ENCODE measurements around the gene THAP5. TPM values are rescaled to one million over a fixed set of nuclear protein-coding genes. Genes with fewer than 3 reads are reported as not detected.

THAP5 gene
- total RNA-seq, 1 experiment from 2014 or later: 39.1 TPM

DNA sequence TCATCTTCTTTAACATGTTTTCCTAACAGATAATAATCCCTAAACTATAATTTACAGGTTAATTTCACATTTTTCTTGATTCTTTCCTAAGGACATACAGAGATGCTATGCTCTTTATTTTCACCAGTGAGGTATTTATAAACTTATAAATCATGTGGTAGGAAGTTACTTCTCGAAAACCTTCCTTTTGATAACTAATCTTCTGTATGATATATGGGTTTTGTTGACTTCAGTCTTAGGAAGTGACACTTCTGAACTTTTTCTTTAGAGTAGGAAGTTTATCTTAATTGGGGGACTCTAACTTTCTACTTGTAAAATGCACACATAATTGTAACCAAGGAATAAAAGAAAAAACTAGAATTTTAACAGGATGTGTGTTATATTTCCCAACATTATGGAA, 33.8 kb downstream of the THAP5 start:
- no peak overlapping the region for H3K27ac ChIP-seq
- H3K4me3 ChIP-seq: no peak overlapping the region
- H3K4me1 ChIP-seq (replicated peaks): no peaks in the 10 kb centered on the region
- no peaks in the 10 kb centered on the region for H3K36me3 ChIP-seq
- DNase-seq (ENCODE audit: low read depth in 1 of 2, low spot score in 2 of 2): no peak
- no peaks in the 10 kb centered on the region for H3K9me3 ChIP-seq (replicated peaks)
- no peaks in the 10 kb centered on the region for H3K27me3 ChIP-seq (replicated peaks)

DNA sequence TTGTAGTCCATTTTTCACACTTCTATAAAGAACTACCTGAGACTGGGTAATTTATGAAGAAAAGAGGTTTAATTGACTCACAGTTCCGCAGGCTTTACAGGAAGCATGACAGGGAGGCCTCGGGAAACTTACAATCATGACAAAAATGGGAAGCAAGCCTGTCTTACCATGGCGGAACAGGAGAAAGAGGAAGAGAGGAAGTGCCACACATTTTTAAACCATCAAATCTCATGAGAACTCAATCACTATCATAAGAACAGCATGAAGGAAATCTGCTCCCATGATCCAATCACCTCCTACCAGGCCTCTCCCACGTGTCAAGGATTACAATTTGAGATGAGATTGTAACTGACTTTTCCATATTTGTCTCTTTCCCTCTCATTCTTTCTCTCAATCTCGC, 34.2 kb downstream of the THAP5 start:
- no peak for DNase-seq (ENCODE audit: low read depth in 1 of 2, low spot score in 2 of 2)
- Histone ChIP-seq H3K9me3 (replicated peaks) (no peaks in the 10 kb centered on the region), H3K27ac (no peak overlapping the region), H3K4me3 (no peak overlapping the region), H3K4me1 (replicated peaks) (no peaks in the 10 kb centered on the region), H3K27me3 (replicated peaks) (no peaks in the 10 kb centered on the region), H3K36me3 (no peaks in the 10 kb centered on the region)

DNA sequence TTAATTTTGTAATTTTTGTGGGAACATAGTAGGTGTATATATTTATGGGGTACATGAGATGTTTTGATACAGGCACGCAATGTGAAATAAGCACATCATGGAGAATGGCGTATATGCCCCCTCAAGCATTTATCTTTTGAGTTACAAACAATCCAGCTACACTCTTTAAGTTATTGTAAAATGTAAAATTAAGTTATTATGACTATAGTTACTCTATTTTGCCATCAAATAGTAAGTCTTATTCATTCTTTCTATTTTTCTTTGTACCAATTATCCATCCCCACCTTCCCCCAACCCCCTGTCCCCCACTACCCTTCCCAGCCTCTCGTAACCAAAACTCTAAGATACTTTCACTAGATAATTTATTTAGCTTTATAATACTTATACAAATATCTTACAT, 35.8 kb downstream of the THAP5 start:
- Histone ChIP-seq H3K36me3 (no peaks in the 10 kb centered on the region), H3K4me3 (no peak overlapping the region), H3K27ac (no peak overlapping the region), H3K9me3 (replicated peaks) (no peaks in the 10 kb centered on the region), H3K4me1 (replicated peaks) (no peaks in the 10 kb centered on the region), H3K27me3 (replicated peaks) (no peaks in the 10 kb centered on the region)
- no peak for DNase-seq (ENCODE audit: low read depth in 1 of 2, low spot score in 2 of 2)

DNA sequence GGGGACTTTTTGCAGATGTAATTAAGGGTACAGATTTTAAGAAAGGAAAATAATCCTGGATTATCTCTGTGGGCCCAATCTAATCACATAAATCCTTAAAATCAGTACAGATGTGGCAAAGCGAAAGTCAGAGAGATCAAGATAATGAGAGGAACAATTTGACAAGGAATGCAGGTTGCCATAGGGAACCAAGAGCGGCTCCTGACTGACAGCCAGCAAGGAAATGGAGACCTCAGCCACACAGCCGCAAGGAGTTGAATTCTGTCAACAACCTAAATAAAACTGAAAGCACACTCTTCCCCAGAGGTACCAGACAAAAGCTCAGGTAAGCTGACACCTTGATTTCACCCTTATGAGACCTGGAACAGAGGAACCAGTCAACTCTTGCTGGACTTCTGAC, 40.2 kb downstream of the THAP5 start:
- no peaks in the 10 kb centered on the region for H3K36me3 ChIP-seq
- H3K4me3 ChIP-seq: no peak overlapping the region
- DNase-seq (ENCODE audit: low read depth in 1 of 2, low spot score in 2 of 2): no peak
- H3K27me3 ChIP-seq (replicated peaks): no peaks in the 10 kb centered on the region
- H3K4me1 ChIP-seq (replicated peaks): peaks cover 6% of the 10 kb centered on the region
- no peak overlapping the region for H3K27ac ChIP-seq
- H3K9me3 ChIP-seq (replicated peaks): no peaks in the 10 kb centered on the region

DNA sequence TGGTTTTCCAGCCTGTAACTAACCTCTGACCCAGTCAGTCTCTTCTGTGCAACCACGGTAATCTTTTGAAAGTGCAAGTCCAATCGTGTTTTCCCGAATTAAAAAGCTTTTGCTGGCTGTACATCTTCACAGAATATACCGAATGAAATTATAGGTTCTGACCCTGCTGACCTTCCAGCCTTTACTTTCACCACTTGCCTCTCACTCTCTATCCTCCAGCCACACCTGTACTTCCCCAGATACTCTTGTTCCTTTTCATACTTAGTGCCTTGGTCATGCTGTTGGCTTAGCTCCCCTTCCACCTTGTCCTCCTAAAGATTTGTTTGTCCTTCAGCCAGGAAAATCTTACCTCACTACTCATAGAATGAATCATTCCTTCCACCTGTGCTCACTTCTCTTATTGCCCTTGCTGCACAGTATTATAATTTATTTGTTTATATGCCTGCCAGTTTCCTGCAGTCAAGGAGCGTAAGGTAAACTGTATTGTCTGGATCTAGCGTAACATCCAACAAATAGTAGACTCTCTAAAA, 41.3 kb downstream of the THAP5 start:
- DNase-seq (ENCODE audit: low read depth in 1 of 2, low spot score in 2 of 2): no peak
- H3K36me3 ChIP-seq: no peaks in the 10 kb centered on the region

DNA sequence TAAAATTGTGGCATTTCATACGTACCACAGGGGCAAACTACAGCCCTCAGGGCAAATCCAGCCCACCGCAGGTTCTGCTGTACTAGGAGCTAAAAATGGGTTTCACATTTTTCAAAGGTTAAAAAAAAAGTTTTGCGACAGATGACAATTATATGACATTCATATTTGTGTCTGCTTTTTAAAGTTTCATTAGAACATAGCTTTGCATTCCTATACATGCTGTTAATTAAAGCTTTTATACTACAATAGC, 42.8 kb downstream of the THAP5 start:
- DNase-seq (ENCODE audit: low read depth in 1 of 2, low spot score in 2 of 2): no peak
- H3K27me3 ChIP-seq (replicated peaks): no peaks in the 10 kb centered on the region
- no peaks in the 10 kb centered on the region for H3K36me3 ChIP-seq
- no peaks in the 10 kb centered on the region for H3K9me3 ChIP-seq (replicated peaks)
- H3K27ac ChIP-seq: peak overlapping the region; percentile 67
- H3K4me1 ChIP-seq (replicated peaks): peaks cover 6% of the 10 kb centered on the region
- peak overlapping the region; percentile 58 for H3K4me3 ChIP-seq

More for the DNA sequence above, 41.3 kb downstream of the THAP5 start:
- H3K4me3 ChIP-seq: no peak overlapping the region
- H3K27me3 ChIP-seq (replicated peaks): no peaks in the 10 kb centered on the region
- H3K27ac ChIP-seq: no peak overlapping the region
- H3K4me1 ChIP-seq (replicated peaks): peaks cover 6% of the 10 kb centered on the region
- H3K9me3 ChIP-seq (replicated peaks): no peaks in the 10 kb centered on the region

DNA sequence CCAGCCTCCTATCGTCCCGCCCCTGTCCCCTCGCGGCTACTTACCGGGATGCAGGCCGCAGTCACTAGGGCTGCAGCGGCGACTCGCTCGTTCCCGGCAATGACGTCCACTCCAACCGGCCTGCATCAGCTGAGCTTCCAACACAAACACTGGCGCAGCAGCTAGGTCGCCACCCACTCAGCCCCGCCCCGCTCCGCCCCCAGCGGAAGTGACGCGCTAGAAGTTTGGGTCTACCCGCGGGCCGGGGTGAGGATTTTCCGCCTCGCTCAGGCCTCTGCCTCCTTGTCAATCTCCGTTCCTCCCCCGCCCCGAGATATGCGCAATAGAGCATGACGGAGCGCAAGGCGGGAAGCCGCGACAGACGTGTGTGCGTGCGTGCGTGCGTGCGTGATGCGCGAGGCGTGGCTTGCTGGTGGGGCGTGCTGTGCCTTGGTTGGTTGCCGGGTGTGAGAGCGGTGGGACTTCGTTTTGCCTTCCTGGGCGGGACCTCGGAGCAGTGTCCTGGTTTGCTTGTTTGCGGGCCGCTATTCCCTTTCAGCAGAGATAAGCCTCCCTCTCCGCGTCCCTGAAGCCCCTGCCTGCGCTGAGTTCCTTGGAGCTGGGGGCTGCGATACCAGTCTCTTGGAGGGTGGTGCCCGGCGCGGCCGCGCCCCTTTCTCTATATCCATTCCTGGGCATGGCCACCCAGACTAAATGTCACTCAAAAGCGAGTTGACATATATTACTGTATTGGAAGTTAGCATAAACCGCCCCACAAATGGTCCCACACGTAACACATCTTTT, 43.3 kb downstream of the THAP5 start, which contains the start of gene PNPLA8:
PNPLA8 (minus strand) TSS at position 151 of the 783 bp plus-strand sequence. CDS start 10,644 bp downstream, outside the sequence.
- Histone ChIP-seq H3K27me3 (replicated peaks) (no peaks in the 10 kb centered on the region), H3K27ac (peak within 1 kb of the TSS; percentile 74), H3K4me3 (peak within 1 kb of the TSS; percentile 58), H3K4me1 (replicated peaks) (peaks cover 6% of the 10 kb centered on the region), H3K36me3 (no peaks in the 10 kb centered on the region), H3K9me3 (replicated peaks) (no peaks in the 10 kb centered on the region)
- peak; percentile 99 for DNase-seq (ENCODE audit: low read depth in 1 of 2, low spot score in 2 of 2)

DNA sequence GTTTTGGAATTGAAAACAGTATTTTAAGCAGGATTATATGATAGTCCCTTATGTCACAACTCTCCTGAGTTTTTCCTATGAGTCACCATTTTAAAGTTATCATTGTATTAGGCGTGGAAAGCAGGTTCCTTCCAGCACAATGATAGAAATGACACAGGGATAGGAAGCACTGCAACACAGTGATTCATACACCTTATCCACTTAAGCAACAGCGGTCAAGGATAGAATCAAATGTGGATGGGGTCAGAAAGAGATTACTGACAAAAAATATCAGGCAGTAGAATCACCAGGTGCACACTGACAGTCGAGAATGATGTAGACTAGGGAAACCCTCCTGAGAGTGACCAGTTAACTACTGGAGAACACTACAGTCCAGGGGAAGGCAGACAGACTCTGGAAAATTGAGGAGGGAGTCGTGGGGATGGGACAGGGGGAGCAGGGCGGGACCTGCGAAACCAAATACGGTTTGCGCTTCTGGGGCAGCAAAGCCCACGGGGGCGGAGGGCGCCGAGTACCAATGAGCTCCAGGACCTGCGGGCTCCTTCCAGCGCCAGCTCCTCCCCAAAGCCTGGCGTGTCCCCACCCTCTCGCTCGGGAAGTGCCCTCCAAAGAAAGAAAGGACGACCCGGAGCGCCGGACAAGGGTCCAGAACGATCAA, 44.0 kb downstream of the THAP5 start:
- H3K27me3 ChIP-seq (replicated peaks): no peaks in the 10 kb centered on the region
- H3K36me3 ChIP-seq: no peaks in the 10 kb centered on the region
- H3K4me1 ChIP-seq (replicated peaks): peaks cover 6% of the 10 kb centered on the region
- no peaks in the 10 kb centered on the region for H3K9me3 ChIP-seq (replicated peaks)
- DNase-seq (ENCODE audit: low read depth in 1 of 2, low spot score in 2 of 2): no peak
- H3K4me3 ChIP-seq: peak overlapping the region; percentile 58
- H3K27ac ChIP-seq: peak overlapping the region; percentile 74

DNA sequence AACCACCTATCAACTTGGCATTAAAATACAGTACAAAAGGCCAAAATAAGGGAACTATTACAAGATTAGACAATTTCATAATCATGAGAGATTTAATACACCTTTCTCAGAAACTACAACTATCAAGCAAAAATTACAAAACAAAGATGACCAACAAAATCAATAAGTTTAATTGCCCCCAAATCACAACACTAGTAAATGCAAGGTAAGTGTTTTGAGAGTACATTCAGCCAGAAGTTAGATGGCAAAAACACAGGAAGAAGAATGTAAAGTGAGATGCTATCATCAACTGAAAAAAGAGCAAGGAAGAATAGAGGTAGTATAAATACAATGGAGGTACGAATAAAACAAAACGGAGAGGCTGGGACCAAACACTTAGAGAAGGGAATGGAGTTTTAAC, 46.7 kb downstream of the THAP5 start:
- DNase-seq (ENCODE audit: low read depth in 1 of 2, low spot score in 2 of 2): no peak
- Histone ChIP-seq H3K9me3 (replicated peaks) (peaks cover 4% of the 10 kb centered on the region; the same call in 1 of the 2 replicates), H3K36me3 (peaks cover 5% of the 10 kb centered on the region), H3K4me3 (no peak overlapping the region), H3K27ac (no peak overlapping the region), H3K4me1 (replicated peaks) (peaks cover 6% of the 10 kb centered on the region), H3K27me3 (replicated peaks) (no peaks in the 10 kb centered on the region)

DNA sequence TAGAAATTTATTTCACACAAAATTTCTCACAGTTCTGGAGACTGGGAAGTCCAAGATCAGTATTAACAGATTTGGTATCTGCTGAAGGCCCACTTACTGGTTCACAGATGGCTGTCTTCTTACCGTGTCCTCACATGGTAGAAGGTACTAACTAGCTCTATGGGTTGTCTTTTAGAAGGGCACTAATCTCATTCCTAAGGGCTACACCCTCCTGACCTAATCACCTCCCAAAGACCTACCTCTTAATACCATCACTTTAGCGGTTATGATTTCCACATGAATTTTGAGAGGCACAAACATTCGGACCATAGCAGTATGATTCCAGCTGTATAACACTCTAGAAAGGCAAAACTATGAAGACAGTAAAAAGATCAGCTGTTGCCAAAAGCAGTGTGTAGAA, 51.6 kb downstream of the THAP5 start:
- peaks cover 4% of the 10 kb centered on the region; the same call in 1 of the 2 replicates for H3K9me3 ChIP-seq (replicated peaks)
- no peaks in the 10 kb centered on the region for H3K27me3 ChIP-seq (replicated peaks)
- H3K36me3 ChIP-seq: peaks cover 27% of the 10 kb centered on the region
- no peak for DNase-seq (ENCODE audit: low read depth in 1 of 2, low spot score in 2 of 2)
- H3K4me1 ChIP-seq (replicated peaks): no peaks in the 10 kb centered on the region
- no peak overlapping the region for H3K4me3 ChIP-seq
- H3K27ac ChIP-seq: no peak overlapping the region

DNA sequence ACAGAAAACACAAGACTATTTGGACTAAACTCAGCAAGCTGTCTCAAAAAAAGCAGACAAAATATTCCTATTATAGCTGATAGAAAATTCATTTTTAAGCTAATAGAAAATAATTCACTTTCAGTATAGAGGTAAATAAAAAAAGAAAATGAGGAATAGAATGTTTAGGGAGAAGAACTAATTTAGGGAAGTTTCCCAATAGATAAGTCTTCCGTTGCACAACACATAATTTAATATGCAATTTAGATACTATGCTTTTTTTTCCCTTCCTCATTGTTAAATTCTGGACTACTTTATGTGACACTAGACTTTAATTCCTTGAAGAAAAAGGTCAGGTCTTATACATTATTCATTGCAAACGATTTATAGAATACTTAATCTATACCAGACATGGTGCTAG, 53.9 kb downstream of the THAP5 start:
- peaks cover 32% of the 10 kb centered on the region for H3K36me3 ChIP-seq
- no peak overlapping the region for H3K27ac ChIP-seq
- no peaks in the 10 kb centered on the region for H3K4me1 ChIP-seq (replicated peaks)
- no peaks in the 10 kb centered on the region for H3K27me3 ChIP-seq (replicated peaks)
- peaks cover 4% of the 10 kb centered on the region; the same call in 1 of the 2 replicates for H3K9me3 ChIP-seq (replicated peaks)
- H3K4me3 ChIP-seq: no peak overlapping the region
- DNase-seq (ENCODE audit: low read depth in 1 of 2, low spot score in 2 of 2): no peak

DNA sequence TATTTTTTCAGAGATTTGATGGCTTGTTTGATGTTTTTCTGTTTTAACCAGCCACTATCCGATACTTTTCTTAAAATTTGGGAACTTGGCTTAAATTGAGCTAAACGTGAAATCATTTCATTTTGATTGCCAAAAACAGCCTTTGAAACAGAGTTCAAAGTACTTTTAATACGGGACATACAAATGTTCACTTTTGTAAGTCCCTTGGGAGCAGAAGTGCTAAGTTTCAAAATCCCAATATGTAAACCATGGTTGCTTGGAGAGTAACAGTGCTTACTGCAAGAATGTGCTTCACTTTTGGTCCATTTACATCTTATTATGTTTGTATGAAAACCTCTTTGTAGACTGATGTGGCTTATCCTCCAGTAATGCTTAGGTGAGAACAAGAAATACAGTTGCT, 54.5 kb downstream of the THAP5 start:
- Histone ChIP-seq H3K27me3 (replicated peaks) (no peaks in the 10 kb centered on the region), H3K4me3 (no peak overlapping the region), H3K36me3 (peaks cover 32% of the 10 kb centered on the region), H3K27ac (no peak overlapping the region), H3K4me1 (replicated peaks) (no peaks in the 10 kb centered on the region), H3K9me3 (replicated peaks) (peaks cover 4% of the 10 kb centered on the region; the same call in 1 of the 2 replicates)
- DNase-seq (ENCODE audit: low read depth in 1 of 2, low spot score in 2 of 2): no peak
